ENCODE data around the gene SARS1. TPM values are rescaled to one million over a fixed set of nuclear protein-coding genes. Genes with fewer than 3 reads are reported as not detected.
A peak's percentile ranks its signal among the peaks of the same experiment; 100 is the strongest.

Gene SARS1
- total and polyA plus RNA-seq, 2 of the 13 experiments (the other 11 are each of a cell fraction or from before 2014, with no cell fraction given) = 103 to 134 TPM

DNA sequence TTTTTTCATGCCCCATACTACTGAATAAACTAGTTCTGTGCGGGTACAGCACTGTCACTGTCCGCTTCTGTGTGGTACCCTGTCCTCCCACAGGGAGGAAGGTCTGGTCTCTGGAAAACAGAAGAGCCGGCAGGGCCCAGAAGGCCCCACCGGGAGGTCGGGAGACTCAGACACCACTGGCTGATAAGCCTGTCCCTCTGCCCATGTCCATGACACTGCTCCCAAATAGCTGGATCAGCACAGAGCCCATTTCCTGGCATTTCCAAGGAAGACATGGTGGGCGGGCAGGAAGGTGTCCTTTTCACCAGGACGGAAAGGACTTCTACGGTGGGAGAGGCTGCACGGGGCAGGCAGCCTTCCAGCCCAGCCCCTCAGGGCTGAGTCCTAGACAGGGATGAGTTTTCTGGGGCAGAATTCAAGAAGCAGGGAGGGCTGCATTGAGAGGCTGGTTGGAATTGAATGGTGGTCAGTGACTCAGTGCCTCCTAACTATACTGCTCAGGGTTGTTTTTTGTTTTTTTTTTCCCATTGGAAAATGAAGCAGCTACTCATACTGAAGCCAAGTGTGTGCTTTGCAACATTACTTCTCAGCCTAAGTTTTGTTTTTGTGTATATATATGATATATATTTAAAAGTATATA, 62.1 kb downstream of the SARS1 start (continued):
- TF ChIP-seq, protein P1, sequence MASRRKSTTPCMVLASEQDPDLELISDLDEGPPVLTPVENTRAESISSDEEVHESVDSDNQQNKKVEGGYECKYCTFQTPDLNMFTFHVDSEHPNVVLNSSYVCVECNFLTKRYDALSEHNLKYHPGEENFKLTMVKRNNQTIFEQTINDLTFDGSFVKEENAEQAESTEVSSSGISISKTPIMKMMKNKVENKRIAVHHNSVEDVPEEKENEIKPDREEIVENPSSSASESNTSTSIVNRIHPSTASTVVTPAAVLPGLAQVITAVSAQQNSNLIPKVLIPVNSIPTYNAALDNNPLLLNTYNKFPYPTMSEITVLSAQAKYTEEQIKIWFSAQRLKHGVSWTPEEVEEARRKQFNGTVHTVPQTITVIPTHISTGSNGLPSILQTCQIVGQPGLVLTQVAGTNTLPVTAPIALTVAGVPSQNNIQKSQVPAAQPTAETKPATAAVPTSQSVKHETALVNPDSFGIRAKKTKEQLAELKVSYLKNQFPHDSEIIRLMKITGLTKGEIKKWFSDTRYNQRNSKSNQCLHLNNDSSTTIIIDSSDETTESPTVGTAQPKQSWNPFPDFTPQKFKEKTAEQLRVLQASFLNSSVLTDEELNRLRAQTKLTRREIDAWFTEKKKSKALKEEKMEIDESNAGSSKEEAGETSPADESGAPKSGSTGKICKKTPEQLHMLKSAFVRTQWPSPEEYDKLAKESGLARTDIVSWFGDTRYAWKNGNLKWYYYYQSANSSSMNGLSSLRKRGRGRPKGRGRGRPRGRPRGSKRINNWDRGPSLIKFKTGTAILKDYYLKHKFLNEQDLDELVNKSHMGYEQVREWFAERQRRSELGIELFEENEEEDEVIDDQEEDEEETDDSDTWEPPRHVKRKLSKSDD (CRISPR knock-in tag; IDR thresholded peaks at IDR 0.05; ENCODE audit: low read depth) = no peak
- TF ChIP-seq, protein P2, sequence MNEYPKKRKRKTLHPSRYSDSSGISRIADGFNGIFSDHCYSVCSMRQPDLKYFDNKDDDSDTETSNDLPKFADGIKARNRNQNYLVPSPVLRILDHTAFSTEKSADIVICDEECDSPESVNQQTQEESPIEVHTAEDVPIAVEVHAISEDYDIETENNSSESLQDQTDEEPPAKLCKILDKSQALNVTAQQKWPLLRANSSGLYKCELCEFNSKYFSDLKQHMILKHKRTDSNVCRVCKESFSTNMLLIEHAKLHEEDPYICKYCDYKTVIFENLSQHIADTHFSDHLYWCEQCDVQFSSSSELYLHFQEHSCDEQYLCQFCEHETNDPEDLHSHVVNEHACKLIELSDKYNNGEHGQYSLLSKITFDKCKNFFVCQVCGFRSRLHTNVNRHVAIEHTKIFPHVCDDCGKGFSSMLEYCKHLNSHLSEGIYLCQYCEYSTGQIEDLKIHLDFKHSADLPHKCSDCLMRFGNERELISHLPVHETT (CRISPR knock-in tag; conservative IDR thresholded peaks at IDR 0.05) = no peak
- TF ChIP-seq ZSCAN20 (CRISPR knock-in tag; IDR thresholded peaks at IDR 0.05; ENCODE audit: borderline replicate concordance) = no peak
- no peak for TF ChIP-seq GTF2F1 (IDR thresholded peaks at IDR 0.05; ENCODE audit: low read length)
- no peak for TF ChIP-seq ZNF12 (CRISPR knock-in tag; IDR thresholded peaks at IDR 0.05)
- peak; percentile 43; the same call in 1 of the 2 replicates for TF ChIP-seq ZNF263 (CRISPR knock-in tag; IDR thresholded peaks at IDR 0.05)
- no peak for TF ChIP-seq SMARCE1 (IDR thresholded peaks at IDR 0.05; ENCODE audit: borderline replicate concordance)
- TF ChIP-seq HOXA7 (CRISPR knock-in tag; IDR thresholded peaks at IDR 0.05) = no peak
- no peak for TF ChIP-seq ZFP62 (CRISPR knock-in tag; IDR thresholded peaks at IDR 0.05)
- no peak for TF ChIP-seq ZNF451 (CRISPR knock-in tag; IDR thresholded peaks at IDR 0.05)
- no peak for TF ChIP-seq DR1 (CRISPR knock-in tag; IDR thresholded peaks at IDR 0.05)
- 0 out of 2 replicates have a peak, but pooled peaks have one; percentile 22 for TF ChIP-seq KDM2A (CRISPR knock-in tag; IDR thresholded peaks at IDR 0.05; ENCODE audit: borderline replicate concordance, low read depth)
- no peak for TF ChIP-seq FOSL2 (CRISPR knock-in tag; IDR thresholded peaks at IDR 0.05)
- TF ChIP-seq ZSCAN22 (CRISPR knock-in tag; IDR thresholded peaks at IDR 0.05) = no peak
- TF ChIP-seq ZFX (CRISPR knock-in tag; IDR thresholded peaks at IDR 0.05; ENCODE audit: low read depth) = peak; percentile 51
- no peak for TF ChIP-seq TEAD3 (CRISPR knock-in tag; optimal IDR thresholded peaks at IDR 0.05; ENCODE audit: borderline replicate concordance)
- peak; percentile 17; the same call in 1 of the 2 replicates for TF ChIP-seq NFYC (CRISPR knock-in tag; IDR thresholded peaks at IDR 0.05)
- no peak for TF ChIP-seq CHD2 (IDR thresholded peaks at IDR 0.05; ENCODE audit: low read depth, low read length)
- no peak for TF ChIP-seq SP2 (CRISPR knock-in tag; IDR thresholded peaks at IDR 0.05)
- TF ChIP-seq, protein P3, sequence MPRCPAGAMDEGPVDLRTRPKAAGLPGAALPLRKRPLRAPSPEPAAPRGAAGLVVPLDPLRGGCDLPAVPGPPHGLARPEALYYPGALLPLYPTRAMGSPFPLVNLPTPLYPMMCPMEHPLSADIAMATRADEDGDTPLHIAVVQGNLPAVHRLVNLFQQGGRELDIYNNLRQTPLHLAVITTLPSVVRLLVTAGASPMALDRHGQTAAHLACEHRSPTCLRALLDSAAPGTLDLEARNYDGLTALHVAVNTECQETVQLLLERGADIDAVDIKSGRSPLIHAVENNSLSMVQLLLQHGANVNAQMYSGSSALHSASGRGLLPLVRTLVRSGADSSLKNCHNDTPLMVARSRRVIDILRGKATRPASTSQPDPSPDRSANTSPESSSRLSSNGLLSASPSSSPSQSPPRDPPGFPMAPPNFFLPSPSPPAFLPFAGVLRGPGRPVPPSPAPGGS (CRISPR knock-in tag; IDR thresholded peaks at IDR 0.05) = no peak

All from HepG2 (cell line).